ENCODE measurements around the gene CCZ1B. TPM values are rescaled to one million over a fixed set of nuclear protein-coding genes. Genes with fewer than 3 reads are reported as not detected.
"Not testable (repeated sequence)": the region's sequence is repeated elsewhere in the genome, so short reads cannot be mapped to it uniquely, and the experiment has no call there.

CCZ1B gene
- total RNA-seq, 5 donors from 2014 or later (not counting 1 experiment from before 2014, with no cell fraction given), result 60.1 to 95.5 (median 85.1) TPM

DNA sequence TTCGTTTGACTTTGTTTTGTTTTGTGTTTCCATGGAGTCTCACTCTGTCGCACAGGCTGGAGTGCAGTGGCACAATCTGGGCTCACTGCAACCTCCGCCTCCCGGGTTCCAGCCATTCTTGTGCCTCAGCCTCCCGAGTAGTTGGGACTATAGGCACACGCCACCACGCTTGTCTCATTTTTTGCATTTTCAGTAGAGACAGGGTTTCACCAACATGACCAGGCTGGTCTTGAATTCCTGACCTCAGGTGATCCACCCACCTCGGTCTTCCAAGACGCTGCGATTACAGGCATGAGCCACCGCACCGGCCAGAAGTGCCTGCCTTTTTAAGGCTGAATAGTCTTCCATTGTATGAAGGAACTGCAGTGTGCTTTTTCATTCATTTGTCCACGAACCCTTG lies 36.8 kb upstream of the CCZ1B start:
- H3K27ac Mint-ChIP-seq; DNase-seq; H3K9me3 Mint-ChIP-seq; POLR2A ChIA-PET; ATAC-seq (replicated peaks in 1 of 4); H3K9me3 ChIP-seq; H3K4me1 Mint-ChIP-seq; H3K4me3 ChIP-seq (ENCODE audit: control insufficient read depth in 1 of 2, extremely low read depth in 1 of 2, low read length in 1 of 2); H3K36me3 Mint-ChIP-seq; H3K36me3 ChIP-seq (ENCODE audit: control insufficient read depth in 2 of 2, extremely low read depth in 1 of 2, insufficient read depth in 1 of 2, low read length in 1 of 2); H3K4me3 Mint-ChIP-seq; H3K27ac ChIP-seq (ENCODE audit: low read length); CTCF ChIA-PET; H3K4me1 ChIP-seq (ENCODE audit: control insufficient read depth in 1 of 2, extremely low read depth in 1 of 2, insufficient read depth in 2 of 2, low read length in 2 of 2): not testable (repeated sequence)
- peaks cover 14 to 19% of the 10 kb centered on the region in 2 donors for H3K27me3 Mint-ChIP-seq
- H3K27me3 ChIP-seq (replicated peaks in 1 of 2; ENCODE audit: control insufficient read depth in 2 of 2, extremely low read depth in 1 of 2, insufficient read depth in 2 of 2, low read length in 1 of 2), result peaks cover 0 to 12% of the 10 kb centered on the region in 2 experiments
- WGBS (ENCODE audit: insufficient coverage), result 90% methylated on average over 2 of the region's 13 CpGs

DNA sequence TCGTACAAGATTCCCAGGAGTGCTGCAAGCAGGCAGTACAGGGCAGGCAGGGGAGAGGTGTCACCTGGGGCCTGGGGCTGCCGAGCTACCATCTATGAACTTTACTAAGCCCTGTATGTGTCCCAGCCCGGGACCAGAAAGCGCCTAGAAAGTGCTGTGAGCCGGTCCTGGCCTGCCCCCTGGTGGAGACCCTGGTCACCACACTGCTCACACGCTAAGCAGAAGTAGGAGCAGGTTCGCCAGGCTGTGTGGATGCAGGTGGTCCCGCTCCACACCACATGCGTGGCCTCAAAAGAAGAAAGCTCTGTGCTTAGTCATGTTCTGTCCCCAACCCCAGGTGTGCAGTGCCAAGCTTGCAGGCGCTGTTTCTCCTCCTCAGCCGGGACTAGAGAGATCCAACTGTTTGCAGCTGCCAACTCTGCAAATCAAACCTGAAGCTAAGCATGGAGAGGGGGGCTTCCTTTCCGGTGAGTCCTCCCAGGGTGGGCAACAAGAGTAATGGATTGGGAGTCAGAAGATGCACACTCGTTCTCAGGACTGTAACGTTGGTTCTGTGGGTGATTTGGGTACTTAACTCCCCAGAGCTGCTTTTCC lies 31.7 kb upstream of the CCZ1B start:
- H3K27me3 ChIP-seq (replicated peaks in 1 of 2; ENCODE audit: control insufficient read depth in 2 of 2, extremely low read depth in 1 of 2, insufficient read depth in 2 of 2, low read length in 1 of 2), result peaks cover 0 to 37% of the 10 kb centered on the region in 2 experiments
- H3K4me3 ChIP-seq (ENCODE audit: control insufficient read depth in 1 of 2, extremely low read depth in 1 of 2, low read length in 1 of 2); H3K27ac ChIP-seq (ENCODE audit: low read length); POLR2A ChIA-PET; H3K9me3 ChIP-seq; H3K4me1 Mint-ChIP-seq; H3K9me3 Mint-ChIP-seq; H3K36me3 Mint-ChIP-seq; H3K27ac Mint-ChIP-seq; H3K36me3 ChIP-seq (ENCODE audit: control insufficient read depth in 2 of 2, extremely low read depth in 1 of 2, insufficient read depth in 1 of 2, low read length in 1 of 2); H3K4me3 Mint-ChIP-seq; H3K4me1 ChIP-seq (ENCODE audit: control insufficient read depth in 1 of 2, extremely low read depth in 1 of 2, insufficient read depth in 2 of 2, low read length in 2 of 2); ATAC-seq (replicated peaks in 1 of 4): not testable (repeated sequence)
- DNase-seq, result peak; percentile 50 to 79 (median 72)
- 7% methylated on average over 10 of the region's 14 CpGs for WGBS (ENCODE audit: insufficient coverage)
- H3K27me3 Mint-ChIP-seq, result peaks cover 9 to 26% of the 10 kb centered on the region in 2 donors
- CTCF ChIA-PET, result interaction anchor here (0.6 kb wide), 3 partner anchors 11 to 340 kb away, joined by 3 to 5 read pairs (median 4); no protein-coding TSS in a partner anchor

DNA sequence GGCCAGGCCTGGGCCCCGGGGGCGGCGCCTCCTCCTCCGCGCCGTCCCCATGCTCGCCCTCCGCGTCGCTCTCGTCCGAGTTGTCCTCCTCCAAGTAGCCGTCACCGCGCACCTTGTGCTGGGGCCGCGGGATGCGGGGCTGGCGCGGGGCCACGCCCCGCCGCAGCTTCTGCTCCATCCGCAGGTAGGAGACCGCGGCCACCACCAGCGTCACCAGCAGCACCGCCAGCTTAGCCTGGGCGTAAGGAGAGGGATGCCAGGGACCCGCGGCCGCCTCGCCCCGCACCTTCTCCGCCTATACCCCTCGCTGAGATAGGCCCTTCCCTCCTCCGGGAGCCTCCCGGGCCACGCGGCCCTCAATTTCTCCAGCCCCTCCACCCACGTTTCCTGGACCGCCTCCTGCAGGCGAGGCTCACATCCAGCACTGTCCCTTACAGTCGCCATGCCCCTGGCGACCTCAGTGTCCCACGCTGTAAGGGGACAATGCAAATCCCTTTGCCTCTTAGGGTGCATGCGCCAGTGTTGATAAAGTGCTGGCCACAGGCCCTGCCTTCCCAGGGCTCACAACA lies 29.6 kb upstream of the CCZ1B start:
- peak in 1 of 35 experiments; percentile 8 for DNase-seq
- H3K36me3 ChIP-seq (ENCODE audit: control insufficient read depth in 2 of 2, extremely low read depth in 1 of 2, insufficient read depth in 1 of 2, low read length in 1 of 2); H3K9me3 ChIP-seq; H3K4me3 ChIP-seq (ENCODE audit: control insufficient read depth in 1 of 2, extremely low read depth in 1 of 2, low read length in 1 of 2); H3K4me1 Mint-ChIP-seq; H3K27ac Mint-ChIP-seq; H3K9me3 Mint-ChIP-seq; H3K4me1 ChIP-seq (ENCODE audit: control insufficient read depth in 1 of 2, extremely low read depth in 1 of 2, insufficient read depth in 2 of 2, low read length in 2 of 2); POLR2A ChIA-PET; H3K36me3 Mint-ChIP-seq; CTCF ChIA-PET; ATAC-seq (replicated peaks in 1 of 4); H3K27ac ChIP-seq (ENCODE audit: low read length): not testable (repeated sequence)
- Mint-ChIP-seq H3K4me3 (peak overlapping the region; percentile 68 to 84 (median 80)), H3K27me3 (peaks cover 4 to 23% of the 10 kb centered on the region in 2 donors)
- peaks cover 0 to 37% of the 10 kb centered on the region in 2 experiments for H3K27me3 ChIP-seq (replicated peaks in 1 of 2; ENCODE audit: control insufficient read depth in 2 of 2, extremely low read depth in 1 of 2, insufficient read depth in 2 of 2, low read length in 1 of 2)
- WGBS (ENCODE audit: insufficient coverage), result 26% methylated on average over 6 of the region's 47 CpGs

DNA sequence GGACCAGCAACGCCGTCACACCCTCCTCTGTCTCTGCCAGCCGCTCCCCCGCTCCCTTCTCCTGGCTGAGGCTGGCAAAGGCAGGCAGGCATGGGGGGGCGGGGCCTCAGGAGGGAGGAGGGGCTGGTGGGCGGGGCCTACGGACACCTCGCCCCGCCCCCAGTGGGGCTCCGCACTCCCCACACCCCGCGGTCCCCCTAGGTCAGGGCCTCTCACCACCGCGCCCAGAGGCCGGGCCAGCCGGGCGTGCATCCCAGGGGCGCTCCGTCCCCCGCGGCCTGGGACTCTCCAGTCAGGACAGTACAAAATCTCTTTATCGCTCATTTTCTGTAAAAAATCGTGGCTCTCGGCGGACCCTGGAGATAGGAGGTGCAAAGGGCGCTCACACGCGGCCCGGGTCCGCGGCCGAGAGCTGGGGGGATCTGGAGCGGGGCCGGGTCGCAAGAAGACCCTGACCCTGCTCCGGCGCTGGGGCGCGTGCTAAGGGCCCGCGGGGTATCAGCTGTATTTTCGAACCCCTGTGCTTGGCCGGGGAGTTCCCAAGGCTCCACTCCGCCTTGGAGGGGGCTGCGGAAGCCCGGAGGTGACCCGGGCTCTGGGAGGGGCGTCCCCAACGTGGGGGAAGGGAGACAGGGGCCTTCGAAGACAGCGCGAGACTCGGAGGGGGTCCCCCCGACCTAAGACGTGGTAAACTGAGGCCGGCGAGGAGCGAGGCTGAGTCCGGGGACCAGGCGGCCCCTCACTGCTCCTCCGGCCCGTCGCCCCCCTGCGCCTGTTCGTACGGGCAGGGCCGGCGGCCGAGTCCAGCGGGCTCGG lies 28.9 kb upstream of the CCZ1B start:
- Histone ChIP-seq H3K4me3 (ENCODE audit: control insufficient read depth in 1 of 2, extremely low read depth in 1 of 2, low read length in 1 of 2) (peak overlapping the region; percentile 29 to 41), H3K27me3 (replicated peaks in 1 of 2; ENCODE audit: control insufficient read depth in 2 of 2, extremely low read depth in 1 of 2, insufficient read depth in 2 of 2, low read length in 1 of 2) (peaks cover 0 to 36% of the 10 kb centered on the region in 2 experiments)
- Mint-ChIP-seq H3K4me3 (peak overlapping the region; percentile 69 to 81 (median 70)), H3K27me3 (peaks cover 4 to 21% of the 10 kb centered on the region in 2 donors)
- H3K4me1 Mint-ChIP-seq; POLR2A ChIA-PET; H3K36me3 ChIP-seq (ENCODE audit: control insufficient read depth in 2 of 2, extremely low read depth in 1 of 2, insufficient read depth in 1 of 2, low read length in 1 of 2); H3K9me3 Mint-ChIP-seq; H3K9me3 ChIP-seq; ATAC-seq (replicated peaks in 1 of 4); H3K4me1 ChIP-seq (ENCODE audit: control insufficient read depth in 1 of 2, extremely low read depth in 1 of 2, insufficient read depth in 2 of 2, low read length in 2 of 2); H3K36me3 Mint-ChIP-seq; H3K27ac ChIP-seq (ENCODE audit: low read length); CTCF ChIA-PET; H3K27ac Mint-ChIP-seq: not testable (repeated sequence)
- 4% methylated on average over 19 of the region's 71 CpGs for WGBS (ENCODE audit: insufficient coverage)
- peak in 7 of 35 experiments; percentile 4 to 27 (median 7) for DNase-seq

DNA sequence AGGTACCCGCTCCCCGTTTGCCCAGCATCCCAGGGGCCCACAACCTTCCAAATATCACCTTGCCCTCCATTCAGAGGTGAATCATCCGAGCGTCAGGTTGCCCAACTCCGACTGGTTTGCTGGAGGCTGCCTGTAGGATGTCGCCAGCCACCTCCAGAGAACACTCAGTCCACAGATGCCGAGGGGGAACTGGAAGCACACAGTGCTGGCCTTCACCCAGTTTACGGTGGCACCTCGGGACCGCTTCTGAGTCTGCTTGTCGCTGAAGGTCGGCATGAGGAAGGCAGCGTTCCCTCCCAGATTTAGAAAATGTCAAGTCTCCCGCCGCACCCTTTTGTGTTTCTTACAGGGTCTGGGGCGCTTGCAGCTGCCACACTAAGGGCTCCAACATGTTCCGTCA lies 27.6 kb upstream of the CCZ1B start:
- not testable (repeated sequence) for H3K9me3 Mint-ChIP-seq

DNA sequence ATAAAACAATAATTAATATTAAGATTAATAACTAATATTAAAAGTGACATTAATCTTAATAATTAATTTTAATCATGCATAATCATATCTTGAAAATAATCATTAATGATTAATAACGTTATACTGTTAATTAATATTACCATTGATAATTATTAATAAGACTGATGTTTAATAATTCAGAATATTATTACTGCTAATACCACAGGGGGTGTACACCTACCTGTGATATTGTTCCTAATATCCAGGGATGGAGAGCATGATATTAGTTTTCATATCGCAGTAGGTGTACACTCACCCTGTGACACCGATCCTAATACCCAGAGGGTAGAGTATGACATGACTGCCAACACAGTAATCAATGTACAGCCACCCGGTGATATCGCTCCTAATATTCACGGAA lies 23.1 kb upstream of the CCZ1B start:
- H3K36me3 ChIP-seq (ENCODE audit: control insufficient read depth in 2 of 2, extremely low read depth in 1 of 2, insufficient read depth in 1 of 2, low read length in 1 of 2); H3K4me1 ChIP-seq (ENCODE audit: control insufficient read depth in 1 of 2, extremely low read depth in 1 of 2, insufficient read depth in 2 of 2, low read length in 2 of 2); H3K4me3 ChIP-seq (ENCODE audit: control insufficient read depth in 1 of 2, extremely low read depth in 1 of 2, low read length in 1 of 2); H3K27ac ChIP-seq (ENCODE audit: low read length); H3K36me3 Mint-ChIP-seq; CTCF ChIA-PET; H3K9me3 ChIP-seq; ATAC-seq (replicated peaks in 1 of 4); H3K27me3 ChIP-seq (replicated peaks in 1 of 2; ENCODE audit: control insufficient read depth in 2 of 2, extremely low read depth in 1 of 2, insufficient read depth in 2 of 2, low read length in 1 of 2); H3K4me3 Mint-ChIP-seq; POLR2A ChIA-PET; H3K9me3 Mint-ChIP-seq; H3K27ac Mint-ChIP-seq; H3K4me1 Mint-ChIP-seq; DNase-seq: not testable (repeated sequence)
- WGBS (ENCODE audit: insufficient coverage), result no CpG with 5 or more reads among the region's 6 CpGs
- peaks cover 10 to 22% of the 10 kb centered on the region in 2 donors for H3K27me3 Mint-ChIP-seq

More for the DNA sequence above, 27.6 kb upstream of the CCZ1B start:
- Mint-ChIP-seq H3K27me3 (peaks cover 4 to 22% of the 10 kb centered on the region in 2 donors), H3K4me3 (peak overlapping the region; percentile 34 to 68 (median 66))
- H3K4me1 ChIP-seq (ENCODE audit: control insufficient read depth in 1 of 2, extremely low read depth in 1 of 2, insufficient read depth in 2 of 2, low read length in 2 of 2); POLR2A ChIA-PET; H3K4me1 Mint-ChIP-seq; H3K36me3 ChIP-seq (ENCODE audit: control insufficient read depth in 2 of 2, extremely low read depth in 1 of 2, insufficient read depth in 1 of 2, low read length in 1 of 2); H3K27ac ChIP-seq (ENCODE audit: low read length); H3K9me3 ChIP-seq; H3K4me3 ChIP-seq (ENCODE audit: control insufficient read depth in 1 of 2, extremely low read depth in 1 of 2, low read length in 1 of 2); H3K36me3 Mint-ChIP-seq; ATAC-seq (replicated peaks in 1 of 4); CTCF ChIA-PET; H3K27ac Mint-ChIP-seq; DNase-seq: not testable (repeated sequence)
- 94% methylated on average over 13 of the region's 17 CpGs for WGBS (ENCODE audit: insufficient coverage)
- H3K27me3 ChIP-seq (replicated peaks in 1 of 2; ENCODE audit: control insufficient read depth in 2 of 2, extremely low read depth in 1 of 2, insufficient read depth in 2 of 2, low read length in 1 of 2), result peaks cover 0 to 28% of the 10 kb centered on the region in 2 experiments

All from T-cell (primary cell).